ENCODE results near the gene VTCN1.
A peak's percentile ranks its signal among the peaks of the same experiment; 100 is the strongest.
"Not testable (repeated sequence)": the region's sequence is repeated elsewhere in the genome, so short reads cannot be mapped to it uniquely, and the experiment has no call there.

VTCN1 gene

DNA sequence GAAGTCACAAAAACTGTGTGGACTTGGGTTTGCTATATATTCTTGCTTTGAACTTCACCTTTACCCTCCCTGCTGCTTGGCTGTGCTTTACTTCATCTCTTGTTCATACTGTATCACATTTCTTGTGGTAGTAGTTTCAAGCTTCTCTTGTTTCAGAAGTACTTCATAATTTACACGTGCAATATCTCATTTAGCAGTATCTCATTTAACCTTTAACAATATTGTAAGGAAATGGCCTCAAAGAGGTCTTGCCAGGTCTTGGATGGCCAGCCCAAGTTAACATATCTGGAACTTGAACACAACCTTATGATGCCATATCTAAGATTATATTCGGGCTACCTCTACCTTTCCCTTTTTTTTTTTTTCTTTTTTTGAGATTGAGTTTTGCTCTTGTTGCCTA is 87.5 kb downstream of the VTCN1 start:
- Histone ChIP-seq H3K9me3 (ENCODE audit: severe bottlenecking) (no peaks in the 10 kb centered on the region), H3K4me3 (ENCODE audit: low read depth, low read length) (no peak overlapping the region), H3K27ac (no peak overlapping the region), H3K27me3 (ENCODE audit: insufficient read depth, low read depth, severe bottlenecking) (no peaks in the 10 kb centered on the region), H3K36me3 (no peaks in the 10 kb centered on the region; the same call in 1 of the 2 replicates)
- DNase-seq, result no peak
- no peak for TF ChIP-seq CTCF (IDR thresholded peaks at IDR 0.05; ENCODE audit: low read depth, low read length)

- Histone ChIP-seq H3K27ac (peak overlapping the region; percentile 98), H3K9me3 (ENCODE audit: severe bottlenecking) (no peaks in the 10 kb centered on the region), H3K4me3 (ENCODE audit: low read depth, low read length) (no peak overlapping the region), H3K36me3 (no peaks in the 10 kb centered on the region; the same call in 1 of the 2 replicates), H3K27me3 (ENCODE audit: insufficient read depth, low read depth, severe bottlenecking) (no peaks in the 10 kb centered on the region)
- no peak for DNase-seq
- no peak for TF ChIP-seq CTCF (IDR thresholded peaks at IDR 0.05; ENCODE audit: low read depth, low read length)
Measured at GRCh38 chr1:117122330-117123025, 88.2 kb downstream of the VTCN1 start.

DNA sequence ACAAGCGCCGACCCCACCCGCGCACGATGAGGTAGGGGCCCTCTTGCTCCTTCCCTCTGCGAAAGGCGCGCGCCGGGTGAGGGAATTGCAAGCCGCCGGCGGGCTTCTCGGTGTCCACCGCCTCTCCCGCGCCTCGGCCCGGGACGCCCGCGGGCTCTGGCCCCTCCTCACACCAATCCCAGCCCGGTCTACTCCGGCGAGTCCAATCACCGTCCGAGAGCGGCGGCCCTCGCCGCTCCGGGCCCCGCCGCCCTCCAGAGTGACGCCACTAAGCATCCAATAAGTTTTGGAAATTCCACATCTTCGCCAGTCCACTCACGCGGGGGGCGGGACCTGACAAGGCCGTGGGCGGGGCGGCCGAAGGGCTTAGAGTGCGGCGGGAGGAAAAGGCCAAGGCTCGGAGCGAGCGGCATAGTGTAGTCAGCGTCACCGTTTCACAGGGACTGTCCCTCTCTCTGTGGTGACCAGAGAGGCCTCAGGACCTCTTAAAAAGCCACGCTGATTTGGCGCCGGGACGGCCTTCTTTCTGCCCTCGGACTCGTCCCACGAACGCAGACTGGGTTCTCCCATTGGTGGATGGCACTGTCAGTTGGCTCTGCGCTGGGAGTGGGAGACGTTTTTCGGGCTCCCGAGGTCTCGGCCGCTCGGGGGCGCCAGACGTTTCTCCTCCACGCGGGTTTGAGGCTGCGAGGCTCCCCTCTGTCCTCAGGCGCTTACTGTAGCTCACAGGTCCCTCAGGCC is 89.0 kb downstream of the VTCN1 start, which contains the start of gene TRIM45:
TSS of gene TRIM45 (minus strand) at position 161 of the 741 bp plus-strand sequence. CDS start 548 bp downstream, outside the sequence.
- Histone ChIP-seq H3K27me3 (ENCODE audit: insufficient read depth, low read depth, severe bottlenecking) (no peaks in the 10 kb centered on the region), H3K9me3 (ENCODE audit: severe bottlenecking) (no peaks in the 10 kb centered on the region), H3K36me3 (no peaks in the 10 kb centered on the region; the same call in none of the 2 replicates), H3K4me3 (ENCODE audit: low read depth, low read length) (peak within 1 kb of the TSS; percentile 86), H3K27ac (peak within 1 kb of the TSS; percentile 98)
- DNase-seq, result peak; percentile 96
- TF ChIP-seq CTCF (IDR thresholded peaks at IDR 0.05; ENCODE audit: low read depth, low read length), result peak; percentile 79

DNA sequence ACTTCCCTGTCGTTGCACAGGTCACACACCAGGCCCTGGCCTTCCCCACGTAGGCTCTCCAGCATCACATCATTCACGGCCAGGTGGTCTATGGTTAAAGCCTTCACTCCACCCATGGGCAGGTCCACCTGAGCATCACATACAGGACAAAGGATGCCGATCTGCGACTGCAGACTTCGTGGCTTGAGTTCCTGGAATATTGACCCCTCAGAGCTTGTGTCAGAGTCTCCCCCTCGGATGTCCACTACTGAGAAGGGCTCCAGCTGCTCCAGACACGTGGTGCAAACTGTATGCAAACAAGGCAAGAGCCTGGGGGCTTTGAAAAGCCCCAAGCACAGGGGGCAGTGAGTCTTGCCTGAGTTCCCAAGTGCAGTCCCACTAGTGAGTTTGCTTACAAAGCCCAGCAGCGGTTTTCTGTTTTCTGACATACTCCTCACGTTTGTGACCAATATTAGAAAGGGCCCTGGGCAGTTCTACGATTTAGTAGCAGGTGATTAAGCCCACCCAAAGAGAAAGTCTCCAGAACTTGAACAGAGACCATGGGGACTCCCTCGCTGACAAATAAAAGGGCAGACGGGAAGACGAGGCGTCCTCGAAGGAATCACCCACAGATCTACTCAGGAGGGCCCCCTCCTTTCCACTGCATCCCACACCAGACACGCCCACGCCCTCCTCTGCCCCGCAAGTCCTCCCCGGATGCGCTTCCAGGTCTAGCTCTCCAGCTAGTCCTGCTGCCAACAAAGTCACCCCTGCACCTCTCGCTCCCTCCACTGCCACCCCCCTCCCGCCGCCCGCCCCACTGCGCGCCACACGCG is 89.7 kb downstream of the VTCN1 start:
- no peak for TF ChIP-seq CTCF (IDR thresholded peaks at IDR 0.05; ENCODE audit: low read depth, low read length)
- no peaks in the 10 kb centered on the region; the same call in none of the 2 replicates for H3K36me3 ChIP-seq
- H3K27me3 ChIP-seq (ENCODE audit: insufficient read depth, low read depth, severe bottlenecking), result no peaks in the 10 kb centered on the region
- peak; percentile 14 for DNase-seq
- peak overlapping the region; percentile 86 for H3K4me3 ChIP-seq (ENCODE audit: low read depth, low read length)
- H3K9me3 ChIP-seq (ENCODE audit: severe bottlenecking), result no peaks in the 10 kb centered on the region
- peak overlapping the region; percentile 98 for H3K27ac ChIP-seq

DNA sequence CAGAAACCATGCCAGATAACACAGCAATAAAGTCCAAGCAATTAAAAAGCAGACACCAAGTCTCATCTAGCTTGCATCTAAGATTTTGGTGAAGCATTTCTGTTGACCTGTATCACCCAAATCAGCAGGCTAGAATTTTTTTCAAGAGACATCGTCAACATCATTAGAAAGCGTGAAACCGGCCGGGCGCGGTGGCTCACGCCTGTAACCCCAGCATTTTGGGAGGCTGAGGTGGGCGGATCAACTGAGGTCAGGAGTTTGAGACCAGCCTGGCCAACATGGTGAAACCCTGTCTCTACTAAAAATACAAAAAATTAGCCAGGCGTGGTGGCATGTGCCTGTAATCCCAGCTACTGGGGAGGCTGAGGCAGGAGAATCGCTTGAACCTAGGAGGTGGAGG is 91.6 kb downstream of the VTCN1 start:
- H3K4me3 ChIP-seq (ENCODE audit: low read depth, low read length); H3K27ac ChIP-seq; H3K9me3 ChIP-seq (ENCODE audit: severe bottlenecking); DNase-seq; H3K36me3 ChIP-seq; H3K27me3 ChIP-seq (ENCODE audit: insufficient read depth, low read depth, severe bottlenecking): not testable (repeated sequence)

- TF ChIP-seq CTCF (IDR thresholded peaks at IDR 0.05; ENCODE audit: low read depth, low read length), result no peak
- H3K36me3 ChIP-seq, result peaks cover 6% of the 10 kb centered on the region
Measured at GRCh38 chr1:117118137-117118536, 92.6 kb downstream of the VTCN1 start.

More at GRCh38 chr1:117118137-117118536, 92.6 kb downstream of the VTCN1 start:
- no peak overlapping the region for H3K4me3 ChIP-seq (ENCODE audit: low read depth, low read length)
- no peaks in the 10 kb centered on the region for H3K27me3 ChIP-seq (ENCODE audit: insufficient read depth, low read depth, severe bottlenecking)
- no peak overlapping the region for H3K27ac ChIP-seq
- H3K9me3 ChIP-seq (ENCODE audit: severe bottlenecking), result no peaks in the 10 kb centered on the region
- no peak for DNase-seq

Data from WERI-Rb-1 (cell line).